NB4 (cell line): ENCODE measurements around the gene ATG4B.

ENCODE experiments used
- POLR2A ChIP-seq: IDR thresholded peaks from 2 replicates; pipeline ENCODE4 v1.6.1; 2011; ENCODE audit warnings: mild to moderate bottlenecking; ENCODE audit not compliant: insufficient read length; ENCODE audit errors: extremely low read depth
- TF ChIP-seq, protein P1 (sequence below): IDR thresholded peaks from one replicate; pipeline ENCODE4 v1.5.1; 2012; ENCODE audit warnings: low read depth, low read length

DNA sequence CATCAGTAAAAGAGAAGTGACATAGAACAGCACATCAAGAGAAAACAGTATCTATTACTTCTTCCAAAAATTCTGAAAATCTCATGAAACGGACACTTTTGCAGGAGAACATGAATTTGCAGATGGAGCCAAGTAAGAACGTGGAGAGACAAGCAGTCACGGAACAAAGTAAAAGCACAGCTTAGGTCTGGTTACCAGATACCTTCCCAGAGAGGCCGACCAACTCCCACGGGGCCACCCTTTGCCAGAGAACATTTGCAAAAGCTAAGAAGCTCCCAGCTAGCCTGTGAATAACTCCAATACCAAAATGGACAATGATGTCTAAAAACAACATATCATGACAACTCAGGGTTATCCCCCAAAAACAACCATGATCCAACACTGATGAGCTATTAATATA lies 39.4 kb upstream of the ATG4B start:
- TF ChIP-seq, protein P1, sequence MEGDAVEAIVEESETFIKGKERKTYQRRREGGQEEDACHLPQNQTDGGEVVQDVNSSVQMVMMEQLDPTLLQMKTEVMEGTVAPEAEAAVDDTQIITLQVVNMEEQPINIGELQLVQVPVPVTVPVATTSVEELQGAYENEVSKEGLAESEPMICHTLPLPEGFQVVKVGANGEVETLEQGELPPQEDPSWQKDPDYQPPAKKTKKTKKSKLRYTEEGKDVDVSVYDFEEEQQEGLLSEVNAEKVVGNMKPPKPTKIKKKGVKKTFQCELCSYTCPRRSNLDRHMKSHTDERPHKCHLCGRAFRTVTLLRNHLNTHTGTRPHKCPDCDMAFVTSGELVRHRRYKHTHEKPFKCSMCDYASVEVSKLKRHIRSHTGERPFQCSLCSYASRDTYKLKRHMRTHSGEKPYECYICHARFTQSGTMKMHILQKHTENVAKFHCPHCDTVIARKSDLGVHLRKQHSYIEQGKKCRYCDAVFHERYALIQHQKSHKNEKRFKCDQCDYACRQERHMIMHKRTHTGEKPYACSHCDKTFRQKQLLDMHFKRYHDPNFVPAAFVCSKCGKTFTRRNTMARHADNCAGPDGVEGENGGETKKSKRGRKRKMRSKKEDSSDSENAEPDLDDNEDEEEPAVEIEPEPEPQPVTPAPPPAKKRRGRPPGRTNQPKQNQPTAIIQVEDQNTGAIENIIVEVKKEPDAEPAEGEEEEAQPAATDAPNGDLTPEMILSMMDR = no peak
- TF ChIP-seq POLR2A = no peak
